ENCODE results near the gene KHDRBS2.

GRCh38 chr6:62288562-62288961 lies 2.5 kb upstream of the KHDRBS2 start:
- TF ChIP-seq, protein P1, sequence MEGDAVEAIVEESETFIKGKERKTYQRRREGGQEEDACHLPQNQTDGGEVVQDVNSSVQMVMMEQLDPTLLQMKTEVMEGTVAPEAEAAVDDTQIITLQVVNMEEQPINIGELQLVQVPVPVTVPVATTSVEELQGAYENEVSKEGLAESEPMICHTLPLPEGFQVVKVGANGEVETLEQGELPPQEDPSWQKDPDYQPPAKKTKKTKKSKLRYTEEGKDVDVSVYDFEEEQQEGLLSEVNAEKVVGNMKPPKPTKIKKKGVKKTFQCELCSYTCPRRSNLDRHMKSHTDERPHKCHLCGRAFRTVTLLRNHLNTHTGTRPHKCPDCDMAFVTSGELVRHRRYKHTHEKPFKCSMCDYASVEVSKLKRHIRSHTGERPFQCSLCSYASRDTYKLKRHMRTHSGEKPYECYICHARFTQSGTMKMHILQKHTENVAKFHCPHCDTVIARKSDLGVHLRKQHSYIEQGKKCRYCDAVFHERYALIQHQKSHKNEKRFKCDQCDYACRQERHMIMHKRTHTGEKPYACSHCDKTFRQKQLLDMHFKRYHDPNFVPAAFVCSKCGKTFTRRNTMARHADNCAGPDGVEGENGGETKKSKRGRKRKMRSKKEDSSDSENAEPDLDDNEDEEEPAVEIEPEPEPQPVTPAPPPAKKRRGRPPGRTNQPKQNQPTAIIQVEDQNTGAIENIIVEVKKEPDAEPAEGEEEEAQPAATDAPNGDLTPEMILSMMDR (IDR thresholded peaks at IDR 0.05; ENCODE audit: low read depth, low read length) = no peak
- no peak for TF ChIP-seq EZH2phosphoT487 (IDR thresholded peaks at IDR 0.05; ENCODE audit: low read depth)
